GM12878 (cell line): ENCODE data around the gene PLGRKT. TPM values are rescaled to one million over a fixed set of nuclear protein-coding genes. Genes with fewer than 3 reads are reported as not detected.
A peak's percentile ranks its signal among the peaks of the same experiment; 100 is the strongest.

Experiments used
- ATAC-seq: fragments of 200-7000 bp; cut with Tn5 transposase; 3 replicates; pipeline ENCODE4 v1.9.1; 2020; ENCODE audit warnings: mild to moderate bottlenecking, moderate library complexity
- BruUV-seq: library from RNA; stranded (reverse); fragments of 400-500 nt; replicated peaks from 2 replicates; lab custom pipeline; 2021; lab: Mats Ljungman, UMichigan
- CTCF ChIA-PET: fragments of 300-600 bp; sonication (Branson Sonifier 250); formaldehyde crosslinking; extraction: SDS; loops from one replicate; lab custom pipeline; 2021; ENCODE audit warnings: inconsistent platforms; lab: Yijun Ruan, JAX
- POLR2A ChIA-PET: fragments of 350-600 bp; formaldehyde crosslinking; extraction: SDS; loops from one replicate; lab custom pipeline; 2021; ENCODE audit warnings: inconsistent platforms; lab: Charles Lee
- RAD21 ChIA-PET: fragments of 300-600 bp; sonication (Branson Sonifier 250); formaldehyde crosslinking; loops from one replicate; lab custom pipeline; 2023; ENCODE audit warnings: antibody characterized with exemption; ENCODE audit not compliant: unreplicated experiment; lab: Charles Lee
- SMC1A ChIA-PET: fragments of 300-600 bp; sonication (Branson Sonifier 250); formaldehyde crosslinking; loops from one replicate; lab custom pipeline; 2023; ENCODE audit not compliant: unreplicated experiment, uncharacterized antibody; lab: Charles Lee
- DNase-seq: peaks from one replicate; pipeline ENCODE4 v3.0.0-alpha.2; 2011; ENCODE audit warnings: low read depth, low spot score
- FAIRE-seq: peaks from 3 replicates; lab custom pipeline; 2011; peaks lifted over from hg19 to GRCh38; lab: Jason Lieb, UNC
- H2AFZ ChIP-seq: 2 replicates; pipeline ENCODE4 v1.6.0; 2011; ENCODE audit warnings: low read depth, low read length, control low read depth; ENCODE audit not compliant: control insufficient read depth
- H3K27ac ChIP-seq: 2 replicates; pipeline ENCODE4 v1.5.1; 2011; ENCODE audit warnings: control low read depth; ENCODE audit not compliant: control insufficient read depth, insufficient read depth
- H3K27me3 ChIP-seq, 2 experiments: replicated peaks in 1 of 2; 2 replicates each; pipeline versions ENCODE4 v1.6.0 to v1.6.1; 2011; ENCODE audit warnings: low read length in 1 of 2; ENCODE audit not compliant: control insufficient read depth in 2 of 2, insufficient read depth in 2 of 2
- H3K36me3 ChIP-seq, 2 experiments: 2 replicates each; pipeline ENCODE4 v1.5.1; 2011; ENCODE audit warnings: low read length in 1 of 2; ENCODE audit not compliant: control insufficient read depth in 2 of 2, insufficient read depth in 2 of 2
- H3K4me1 ChIP-seq: 2 replicates; pipeline ENCODE4 v1.6.1; 2011; ENCODE audit warnings: mild to moderate bottlenecking, low read length, moderate library complexity, mixed read lengths; ENCODE audit not compliant: control insufficient read depth, insufficient read depth
- H3K4me2 ChIP-seq: 2 replicates; pipeline ENCODE4 v1.6.0; 2011; ENCODE audit warnings: control low read depth; ENCODE audit not compliant: control insufficient read depth, insufficient read depth
- H3K4me3 ChIP-seq: fragments of 200-600 bp; sonication (generic); 2 replicates; pipeline ENCODE4 v1.5.1; 2016
- H3K79me2 ChIP-seq: 2 replicates; pipeline ENCODE4 v1.6.0; 2011; ENCODE audit warnings: low read length; ENCODE audit not compliant: control insufficient read depth, insufficient read depth
- H3K9ac ChIP-seq: 2 replicates; pipeline ENCODE4 v1.8.0; 2011; ENCODE audit warnings: low read length, control low read depth, mixed read lengths; ENCODE audit not compliant: control insufficient read depth, insufficient read depth
- H3K9me3 ChIP-seq: replicated peaks from 3 replicates; pipeline ENCODE4 v1.5.1; 2011; ENCODE audit warnings: mild to moderate bottlenecking, low read length; ENCODE audit not compliant: control insufficient read depth, insufficient read depth
- H4K20me1 ChIP-seq: 2 replicates; pipeline ENCODE4 v1.6.0; 2011; ENCODE audit not compliant: control insufficient read depth, insufficient read depth
- EGR1 ChIP-seq, 2 experiments: IDR thresholded peaks; 1 replicate in 1 of 2; 2 replicates in 1 of 2; pipeline ENCODE4 v1.6.1; 2011 to 2012; ENCODE audit warnings: low read depth in 2 of 2, low read length in 2 of 2, borderline replicate concordance in 1 of 2, mild to moderate bottlenecking in 1 of 2, moderate library complexity in 1 of 2
- FOS ChIP-seq: IDR thresholded peaks from 3 replicates; pipeline ENCODE4 v1.6.1; 2011; ENCODE audit warnings: borderline replicate concordance; ENCODE audit not compliant: insufficient read length; ENCODE audit errors: extremely low read depth
- IKZF2 ChIP-seq, 2 experiments: fragments of 450-650 bp; IDR thresholded peaks; 2 replicates each; pipeline ENCODE4 v1.6.1; 2017; ENCODE audit warnings: mild to moderate bottlenecking in 2 of 2, moderate library complexity in 2 of 2
- IRF4 ChIP-seq: IDR thresholded peaks from 2 replicates; pipeline ENCODE4 v1.6.1; 2011; ENCODE audit warnings: low read depth, low read length
- MTA2 ChIP-seq: fragments of 450-650 bp; IDR thresholded peaks from 2 replicates; pipeline ENCODE4 v1.6.1; 2016; ENCODE audit warnings: low read depth, mild to moderate bottlenecking, moderate library complexity
- NFIC ChIP-seq: IDR thresholded peaks from 2 replicates; pipeline ENCODE4 v1.6.1; 2012; ENCODE audit warnings: low read depth, mild to moderate bottlenecking, inconsistent platforms, low read length, moderate library complexity
- NFXL1 ChIP-seq: fragments of 450-650 bp; IDR thresholded peaks from 2 replicates; pipeline ENCODE4 v1.6.1; 2017; ENCODE audit warnings: antibody characterized with exemption, mild to moderate bottlenecking, borderline replicate concordance
- NR2C1 ChIP-seq: fragments of 450-650 bp; IDR thresholded peaks from 2 replicates; pipeline ENCODE4 v1.6.1; 2017; ENCODE audit warnings: antibody characterized with exemption, mild to moderate bottlenecking, moderate library complexity
- NR2F1 ChIP-seq: fragments of 450-650 bp; conservative IDR thresholded peaks from 2 replicates; pipeline ENCODE4 v1.6.1; 2017; ENCODE audit warnings: mild to moderate bottlenecking
- PAX5 ChIP-seq: IDR thresholded peaks from 2 replicates; pipeline ENCODE4 v1.6.1; 2011; ENCODE audit warnings: low read depth, low read length, borderline replicate concordance
- PBX3 ChIP-seq: IDR thresholded peaks from 2 replicates; pipeline ENCODE4 v1.6.1; 2011; ENCODE audit warnings: mild to moderate bottlenecking, low read depth, low read length, moderate library complexity; ENCODE audit not compliant: insufficient replicate concordance
- POLR2AphosphoS5 ChIP-seq: IDR thresholded peaks from 2 replicates; pipeline ENCODE4 v1.6.1; 2011; ENCODE audit warnings: mild to moderate bottlenecking, low read length, inconsistent platforms
- RAD21 ChIP-seq: IDR thresholded peaks from 2 replicates; pipeline ENCODE4 v1.6.1; 2011; ENCODE audit warnings: mild to moderate bottlenecking, low read depth, low read length, moderate library complexity; ENCODE audit not compliant: insufficient read depth
- RAD51 ChIP-seq: fragments of 450-650 bp; IDR thresholded peaks from 2 replicates; pipeline ENCODE4 v1.6.1; 2016; ENCODE audit warnings: moderate library complexity, mild to moderate bottlenecking, inconsistent platforms
- RUNX3 ChIP-seq: IDR thresholded peaks from 2 replicates; pipeline ENCODE4 v1.6.1; 2012; ENCODE audit warnings: low read length, inconsistent platforms
- SMARCA5 ChIP-seq: fragments of 450-650 bp; IDR thresholded peaks from 2 replicates; pipeline ENCODE4 v1.6.1; 2017; ENCODE audit warnings: mild to moderate bottlenecking
- SREBF2 ChIP-seq: IDR thresholded peaks from 2 replicates; pipeline ENCODE4 v1.6.1; 2012; ENCODE audit warnings: mild to moderate bottlenecking, low read length
- YY1 ChIP-seq: IDR thresholded peaks from 2 replicates; pipeline ENCODE4 v1.6.1; 2011; ENCODE audit warnings: low read depth, mild to moderate bottlenecking, low read length
- ZNF217 ChIP-seq: fragments of 450-650 bp; IDR thresholded peaks from 2 replicates; pipeline ENCODE4 v1.6.1; 2017; ENCODE audit warnings: antibody characterized with exemption, mild to moderate bottlenecking
- ZNF592 ChIP-seq: fragments of 450-650 bp; IDR thresholded peaks from 2 replicates; pipeline ENCODE4 v1.6.1; 2017; ENCODE audit warnings: mild to moderate bottlenecking, moderate library complexity
- WGBS: methylation state at CpG from one replicate; pipeline ENCODE4 v1.1.6; 2016; ENCODE audit warnings: low lambda C conversion rate; ENCODE audit not compliant: insufficient replicate concordance, insufficient coverage; ENCODE audit errors: missing lambda C conversion rate; 5-methylcytosine and 5-hydroxymethylcytosine counted together
- in situ Hi-C: fragments of 300-500 bp; cut with MboI; formaldehyde crosslinking; loops from 9 replicates; pipeline ENCODE4 v1.14.3; 2018; ENCODE audit warnings: mixed read lengths
- intact Hi-C: fragments of 100-400 bp; cut with micrococcal nuclease; formaldehyde crosslinking; loops from one replicate; pipeline ENCODE4 v1.14.2; 2022; ENCODE audit not compliant: unreplicated experiment
- polyA plus RNA-seq, 11 experiments: library from polyadenylated mRNA; depleted of rRNA in 4 of 11; unstranded in 6 of 11; stranded (reverse) in 5 of 11; fragments of >200 nt; fragmentation: Nextera tagmentation in 4 of 11; fragmentation: Illumina TruSeq in 1 of 11; extraction: Ambion mirVana in 4 of 11; extraction: Trizol in 1 of 11; gene quantifications; 1 replicate in 1 of 11; 2 replicates in 10 of 11; pipeline versions ENCODE4 v1.2.1 to v1.2.3, GENCODE V29; 2011 to 2016; ENCODE audit warnings: inconsistent platforms in 2 of 11, missing spikeins in 2 of 11, low read depth in 1 of 11
- total RNA-seq, 4 experiments: library from RNA; depleted of rRNA in 3 of 4; stranded (reverse); fragments of >200 nt in 3 of 4; fragmentation: Illumina TruSeq in 1 of 4; extraction: Trizol in 1 of 4; gene quantifications; 2 replicates each; pipeline versions ENCODE4 v1.2.1 to v1.2.3, GENCODE V29; 2013 to 2021

PLGRKT gene
- total and polyA plus RNA-seq, 10 of the 15 experiments (the other 5 are each of a cell fraction or from before 2014, with no cell fraction given), result 25.2 to 72.3 (median 38.4) TPM

- TF ChIP-seq EGR1 (IDR thresholded peaks at IDR 0.05; ENCODE audit: borderline replicate concordance in 1 of 2, low read depth in 2 of 2, low read length in 2 of 2), result no peak
- TF ChIP-seq PBX3, result peak; percentile 38
- TF ChIP-seq IRF4, result 0 out of 2 replicates have a peak, but pooled peaks have one; percentile 26
- TF ChIP-seq RAD51, result peak; percentile 9; the same call in 1 of the 2 replicates
- TF ChIP-seq ZNF217, result peak; percentile 45; the same call in 1 of the 2 replicates
- 0 out of 2 replicates have a peak, but pooled peaks have one; percentile 48 for TF ChIP-seq MTA2
- peak; percentile 37; the same call in 1 of the 2 replicates for TF ChIP-seq SMARCA5
- TF ChIP-seq IKZF2 (IDR thresholded peaks at IDR 0.05), result peak; percentile 57 to 61
- 0 out of 2 replicates have a peak, but pooled peaks have one; percentile 23 for TF ChIP-seq RUNX3
Observed at GRCh38 chr9:5455181-5455580, 17.5 kb upstream of the PLGRKT start (continued).

- Histone ChIP-seq H3K4me2 (peak overlapping the region; percentile 45), H3K36me3 (peaks cover 0 to 3% of the 10 kb centered on the region in 2 experiments; a peak in 1 of 4 replicates), H3K79me2 (peaks cover 88% of the 10 kb centered on the region), H3K27me3 (no peaks in the 10 kb centered on the region), H4K20me1 (no peaks in the 10 kb centered on the region), H3K4me3 (no peak overlapping the region), H3K4me1 (peaks cover 29% of the 10 kb centered on the region), H3K27ac (peak overlapping the region; percentile 84), H2AFZ (no peak overlapping the region), H3K9me3 (no peaks in the 10 kb centered on the region; the same call in 2 of the 3 replicates), H3K9ac (peak overlapping the region; percentile 51)
- POLR2A ChIA-PET, result interaction anchor here (1.3 kb wide), 1 partner anchor 136 kb away, joined by 3 read pairs; no protein-coding TSS in a partner anchor
- SMC1A ChIA-PET, result interaction anchor here (2.0 to 2.6 kb wide), 4 partner anchors 30 to 133 kb away, joined by 5 to 31 read pairs (median 8); no protein-coding TSS in a partner anchor
- in situ Hi-C loops, result no loop called here
- BruUV-seq, result no TSS peak
- WGBS, result 0% methylated on average over 2 of the region's 2 CpGs
- CTCF ChIA-PET, result interaction anchor here (0.6 to 1.8 kb wide), 3 partner anchors 80 to 142 kb away, joined by 3 to 6 read pairs (median 3); no protein-coding TSS in a partner anchor
- intact Hi-C loops, result loop anchor here (2.0 to 10.0 kb wide), 3 partner anchors 65 to 381 kb away; partner anchors contain the start of gene ERMP1
- ATAC-seq, result peak; percentile 62
- RAD21 ChIA-PET, result interaction anchor here (1.9 to 2.6 kb wide), 3 partner anchors 58 to 134 kb away, joined by 3 to 12 read pairs (median 11); no protein-coding TSS in a partner anchor
- FAIRE-seq, result peak; percentile 13
- no peak for DNase-seq
- TF ChIP-seq FOS, result no peak
- peak; percentile 76 for TF ChIP-seq POLR2AphosphoS5
- TF ChIP-seq NFIC, result 0 out of 2 replicates have a peak, but pooled peaks have one; percentile 7
- no peak for TF ChIP-seq YY1
- TF ChIP-seq NR2C1, result no peak
- TF ChIP-seq RAD21, result no peak
- peak; percentile 64; the same call in 1 of the 2 replicates for TF ChIP-seq NR2F1
- TF ChIP-seq SREBF2, result no peak
- TF ChIP-seq NFXL1, result no peak
- TF ChIP-seq ZNF592, result peak; percentile 62; the same call in 1 of the 2 replicates
- TF ChIP-seq PAX5, result no peak
Observed at GRCh38 chr9:5453673-5454072, 15.9 kb upstream of the PLGRKT start.
